ENCODE data around the gene SLC25A6. TPM values are rescaled to one million over a fixed set of nuclear protein-coding genes. Genes with fewer than 3 reads are reported as not detected.

SLC25A6 gene
- polyA plus RNA-seq, 1 of the 3 experiments (the other 2 are of a cell fraction) = 981 TPM

DNA sequence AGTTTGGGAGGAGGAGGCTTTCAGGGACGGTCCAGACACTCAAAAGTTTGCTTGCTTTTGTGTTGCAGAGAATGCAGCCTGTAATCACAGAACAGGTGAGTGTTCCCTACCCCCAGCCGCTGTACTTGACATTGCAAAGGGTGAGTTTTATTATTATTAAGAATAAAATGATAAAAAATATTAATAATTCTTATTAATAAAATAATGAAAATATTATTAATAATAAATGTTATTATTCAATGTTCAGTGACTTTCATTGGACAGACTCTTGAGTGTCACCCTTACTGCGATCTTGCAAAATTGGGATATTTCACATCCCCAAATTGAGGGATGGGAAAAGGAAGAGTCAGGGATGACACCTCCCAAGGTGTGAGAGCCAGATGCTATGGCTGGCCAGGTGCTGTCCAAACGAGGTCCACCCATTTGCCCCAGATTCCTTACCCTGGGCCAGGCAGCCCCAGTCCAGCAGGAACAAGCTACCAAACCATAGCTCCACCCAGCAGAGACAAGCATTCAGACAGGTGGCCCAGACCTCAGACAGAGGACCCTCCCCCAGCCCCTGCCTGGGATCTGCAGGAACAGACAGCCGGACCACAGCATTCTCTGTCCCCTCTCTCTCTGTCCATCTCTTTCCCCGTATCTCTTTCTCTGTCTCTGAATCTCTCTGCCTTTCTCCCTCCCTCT lies 33.0 kb downstream of the SLC25A6 start:
- H3K4me3 ChIP-seq (ENCODE audit: low read depth in 2 of 2, low read length in 1 of 2) = no peak overlapping the region
- no peaks in the 10 kb centered on the region for H3K79me2 ChIP-seq (ENCODE audit: insufficient read depth)
- TF ChIP-seq, protein P1, sequence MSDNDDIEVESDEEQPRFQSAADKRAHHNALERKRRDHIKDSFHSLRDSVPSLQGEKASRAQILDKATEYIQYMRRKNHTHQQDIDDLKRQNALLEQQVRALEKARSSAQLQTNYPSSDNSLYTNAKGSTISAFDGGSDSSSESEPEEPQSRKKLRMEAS (IDR thresholded peaks at IDR 0.05; ENCODE audit: low read depth) = no peak
- no peak for TF ChIP-seq JUND (IDR thresholded peaks at IDR 0.05)
- TF ChIP-seq YY1 (IDR thresholded peaks at IDR 0.05; ENCODE audit: low read depth) = no peak
- no peak for TF ChIP-seq MXI1 (IDR thresholded peaks at IDR 0.05; ENCODE audit: low read depth, low read length)
- TF ChIP-seq, protein P2, sequence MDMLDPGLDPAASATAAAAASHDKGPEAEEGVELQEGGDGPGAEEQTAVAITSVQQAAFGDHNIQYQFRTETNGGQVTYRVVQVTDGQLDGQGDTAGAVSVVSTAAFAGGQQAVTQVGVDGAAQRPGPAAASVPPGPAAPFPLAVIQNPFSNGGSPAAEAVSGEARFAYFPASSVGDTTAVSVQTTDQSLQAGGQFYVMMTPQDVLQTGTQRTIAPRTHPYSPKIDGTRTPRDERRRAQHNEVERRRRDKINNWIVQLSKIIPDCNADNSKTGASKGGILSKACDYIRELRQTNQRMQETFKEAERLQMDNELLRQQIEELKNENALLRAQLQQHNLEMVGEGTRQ (IDR thresholded peaks at IDR 0.05; ENCODE audit: borderline replicate concordance, low read depth, low read length) = no peak
- TF ChIP-seq, protein P3, sequence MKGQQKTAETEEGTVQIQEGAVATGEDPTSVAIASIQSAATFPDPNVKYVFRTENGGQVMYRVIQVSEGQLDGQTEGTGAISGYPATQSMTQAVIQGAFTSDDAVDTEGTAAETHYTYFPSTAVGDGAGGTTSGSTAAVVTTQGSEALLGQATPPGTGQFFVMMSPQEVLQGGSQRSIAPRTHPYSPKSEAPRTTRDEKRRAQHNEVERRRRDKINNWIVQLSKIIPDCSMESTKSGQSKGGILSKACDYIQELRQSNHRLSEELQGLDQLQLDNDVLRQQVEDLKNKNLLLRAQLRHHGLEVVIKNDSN (IDR thresholded peaks at IDR 0.05; ENCODE audit: borderline replicate concordance, low read depth) = no peak
- TF ChIP-seq MEF2A (IDR thresholded peaks at IDR 0.05; ENCODE audit: borderline replicate concordance, low read depth) = no peak
- no peaks in the 10 kb centered on the region for H3K9me2 ChIP-seq
- no peaks in the 10 kb centered on the region for H4K20me1 ChIP-seq (ENCODE audit: insufficient read depth)
- ChIA-PET POLR2A (no interaction called here), CTCF (no interaction called here)
- no peak overlapping the region for H3K9ac ChIP-seq
- no peak overlapping the region for H2AFZ ChIP-seq (ENCODE audit: low read depth)
- H3K27ac ChIP-seq (ENCODE audit: low read depth in 2 of 2, low read length in 1 of 2) = no peak overlapping the region
- peaks cover 7% of the 10 kb centered on the region; the same call in 1 of the 2 replicates for H3K27me3 ChIP-seq (ENCODE audit: insufficient read depth)
- no peaks in the 10 kb centered on the region for H3K4me1 ChIP-seq (ENCODE audit: control insufficient read depth in 1 of 2, insufficient read depth in 2 of 2, low read depth in 1 of 2, low read length in 1 of 2)
- H3F3A ChIP-seq (replicated peaks; ENCODE audit: insufficient read depth) = no peaks in the 10 kb centered on the region
- H3K9me3 ChIP-seq = no peaks in the 10 kb centered on the region
- DNase-seq = no peak
- no peak overlapping the region for H3K4me2 ChIP-seq
- 47% methylated on average over 6 of the region's 6 CpGs for WGBS (ENCODE audit: low lambda C conversion rate)
- no peaks in the 10 kb centered on the region for H3K36me3 ChIP-seq (replicated peaks in 1 of 2; ENCODE audit: control insufficient read depth in 1 of 2, insufficient read depth in 2 of 2, low read length in 1 of 2)

DNA sequence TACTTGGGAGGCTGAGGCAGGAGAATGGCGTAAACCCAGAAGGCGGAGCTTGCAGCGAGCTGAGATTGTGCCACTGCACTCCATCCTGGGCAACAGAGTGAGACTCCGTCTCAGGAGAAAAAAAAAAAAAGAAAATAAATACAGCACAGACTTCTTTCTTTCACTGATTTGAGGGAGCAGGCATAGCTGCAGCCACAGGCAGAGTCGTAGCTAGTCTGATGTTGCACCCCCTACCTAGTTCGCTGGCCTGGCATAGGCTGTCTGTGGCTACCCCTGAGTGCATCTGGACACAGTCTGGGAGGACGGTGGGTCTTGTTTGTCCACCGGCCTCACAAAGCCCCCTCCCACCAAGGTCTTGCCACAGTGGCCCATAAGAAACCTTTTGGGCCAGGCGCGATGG lies 33.9 kb downstream of the SLC25A6 start:
- no peak overlapping the region for H3K4me3 ChIP-seq (ENCODE audit: low read depth in 2 of 2, low read length in 1 of 2)
- H3K27me3 ChIP-seq (ENCODE audit: insufficient read depth) = peaks cover 7% of the 10 kb centered on the region; the same call in 1 of the 2 replicates
- no peak overlapping the region for H2AFZ ChIP-seq (ENCODE audit: low read depth)
- 79% methylated on average over 10 of the region's 10 CpGs for WGBS (ENCODE audit: low lambda C conversion rate)
- H3K79me2 ChIP-seq (ENCODE audit: insufficient read depth) = no peaks in the 10 kb centered on the region
- TF ChIP-seq FOSL2 (IDR thresholded peaks at IDR 0.05; ENCODE audit: borderline replicate concordance, low read depth) (no peak), MEF2A (IDR thresholded peaks at IDR 0.05; ENCODE audit: borderline replicate concordance, low read depth) (no peak), TAF1 (IDR thresholded peaks at IDR 0.05; ENCODE audit: borderline replicate concordance, low read depth, low read length) (no peak)
- H3K9me3 ChIP-seq = no peaks in the 10 kb centered on the region
- H3K9ac ChIP-seq = no peak overlapping the region
- no peaks in the 10 kb centered on the region for H3F3A ChIP-seq (replicated peaks; ENCODE audit: insufficient read depth)
- POLR2A ChIA-PET = no interaction called here
- DNase-seq = no peak
- no peaks in the 10 kb centered on the region for H3K9me2 ChIP-seq
- H3K4me2 ChIP-seq = no peak overlapping the region
- CTCF ChIA-PET = no interaction called here
- H3K36me3 ChIP-seq (replicated peaks in 1 of 2; ENCODE audit: control insufficient read depth in 1 of 2, insufficient read depth in 2 of 2, low read length in 1 of 2) = no peaks in the 10 kb centered on the region
- no peaks in the 10 kb centered on the region for H3K4me1 ChIP-seq (ENCODE audit: control insufficient read depth in 1 of 2, insufficient read depth in 2 of 2, low read depth in 1 of 2, low read length in 1 of 2)
- H4K20me1 ChIP-seq (ENCODE audit: insufficient read depth) = no peaks in the 10 kb centered on the region
- no peak overlapping the region for H3K27ac ChIP-seq (ENCODE audit: low read depth in 2 of 2, low read length in 1 of 2)

Data from SK-N-SH (cell line).